Pancreas (tissue), 10 donors: ENCODE data around the gene NLRP12. TPM values are rescaled to one million over a fixed set of nuclear protein-coding genes. Genes with fewer than 3 reads are reported as not detected.
A peak's percentile ranks its signal among the peaks of the same experiment; 100 is the strongest.

Experiments
- ATAC-seq, 4 donors: fragments of 200-7000 bp; cut with Tn5 transposase; one replicate each; pipeline versions ENCODE4 v1.8.0 to v1.9.1; 2020; ENCODE audit warnings: mild to moderate bottlenecking in 4 of 4, moderate library complexity in 4 of 4
- DNase-seq, 6 donors: peaks; one replicate each; pipeline ENCODE4 v3.0.0-alpha.2; 2020
- FAIRE-seq: peaks from 2 replicates; lab custom pipeline; 2012; peaks lifted over from hg19 to GRCh38; lab: Jason Lieb, UNC
- H3K27ac ChIP-seq, 4 donors: fragments of 200-600 bp; sonication (generic); 1 replicate in 3 of 4; 2 replicates in 1 of 4; pipeline versions ENCODE4 v1.5.0 to v1.8.0; 2020
- H3K27me3 ChIP-seq, 4 donors: fragments of 200-600 bp; one replicate each; pipeline ENCODE4 v1.8.0; 2021
- H3K36me3 ChIP-seq, 3 donors: fragments of 200-600 bp; sonication (generic) in 1 of 3; one replicate each; pipeline versions ENCODE4 v1.5.0 to v1.8.0; 2020 to 2021
- H3K4me1 ChIP-seq, 3 donors: fragments of 200-600 bp; one replicate each; pipeline ENCODE4 v1.8.0; 2021
- H3K4me3 ChIP-seq, 4 donors: fragments of 200-600 bp; sonication (generic) in 2 of 4; one replicate each; pipeline versions ENCODE4 v1.5.0 to v1.8.0; 2020 to 2021
- H3K9me3 ChIP-seq, 4 donors: fragments of 200-600 bp; one replicate each; pipeline ENCODE4 v1.8.0; 2021
- CTCF ChIP-seq, 4 donors: fragments of 200-600 bp; sonication (generic) in 3 of 4; IDR thresholded peaks; one replicate each; pipeline versions ENCODE4 v1.5.0 to v1.8.0; 2021; ENCODE audit warnings: antibody characterized with exemption in 4 of 4
- WGBS, 2 donors: extraction: QIAGEN DNeasy Blood & Tissue Kit; methylation state at CpG; one replicate each; pipeline ENCODE4 v1.1.7; 2013; 5-methylcytosine and 5-hydroxymethylcytosine counted together
- intact Hi-C, 3 donors: fragments of 100-400 bp; cut with DNase I; formaldehyde crosslinking; loops; one replicate each; pipeline versions ENCODE4 v1.11.1 to v1.14.2; 2022
- polyA plus RNA-seq, 2 donors: library from polyadenylated mRNA; stranded (reverse); fragments of 200-250 nt; gene quantifications; one replicate each; pipeline ENCODE4 v1.2.3, GENCODE V29; 2013
- total RNA-seq, 6 donors: library from RNA; stranded (reverse); fragmentation: NEBNext Ultra II Directional in 4 of 6; extraction: Animal tissue kit (Norgen Biotek cat#: 25700) in 4 of 6; gene quantifications; one replicate each; pipeline versions ENCODE4 v1.2.1 to v1.2.4, GENCODE V29; 2021 to 2023
- donor health status: healthy with polysubstance abuse.
- donor health status: DM: no; HTN: no; CAD: no; lungs with moderate emphysema.
- donor health status: DM: no; HTN: no; CAD: no.
- donor health status: control.
- donor health status: control.
- donor health status: Bipolar disorder and iron deficiency.
- donor health status: DM: yes; HTN: yes; CAD: no.
- donor health status: DM: no; HTN: no; CAD: no.
- donor health status: DM: no; HTN: no; CAD: no.
- donor health status: DM: yes; HTN: yes; CAD: no.

NLRP12 gene
- total and polyA plus RNA-seq, 8 donors, result 0.02 to 0.81 (median 0.19) TPM; not detected in 1

- Histone ChIP-seq H3K9me3 (no peaks in the 10 kb centered on the region), H3K36me3 (peaks cover 0 to 8% (median 5%) of the 10 kb centered on the region in 3 donors), H3K27me3 (no peaks in the 10 kb centered on the region), H3K4me1 (peaks cover 0 to 6% (median 0%) of the 10 kb centered on the region in 3 donors), H3K27ac (peak overlapping the region; percentile 80 to 87 (median 84)), H3K4me3 (peak overlapping the region; percentile 52 to 86 (median 76))
- 0 to 1% methylated on average over 58 to 75 of the region's 75 CpGs for WGBS, 2 donors
- peak in 2 of 4 donors; percentile 35 to 43 for TF ChIP-seq CTCF (IDR thresholded peaks at IDR 0.05)
- DNase-seq, result peak; percentile 84 to 97 (median 90)
- FAIRE-seq, result no peak
- peak; percentile 66 to 76 (median 67) for ATAC-seq
- intact Hi-C loops, result no loop called here
Measured at GRCh38 chr19:53868892-53869804, 45.0 kb upstream of the NLRP12 start.

GRCh38 chr19:53868091-53868891 lies 44.2 kb upstream of the NLRP12 start:
- Histone ChIP-seq H3K4me1 (peaks cover 0 to 6% (median 0%) of the 10 kb centered on the region in 3 donors), H3K27ac (peak overlapping the region; percentile 80 to 87 (median 84)), H3K27me3 (no peaks in the 10 kb centered on the region), H3K9me3 (no peaks in the 10 kb centered on the region), H3K4me3 (peak overlapping the region; percentile 52 to 86 (median 76)), H3K36me3 (no peaks in the 10 kb centered on the region)
- FAIRE-seq (no peak), ATAC-seq (peak; percentile 15 to 29 (median 24)), DNase-seq (peak; percentile 48 to 86 (median 64))
- intact Hi-C loops, result no loop called here
- 0 to 1% methylated on average over 23 to 33 of the region's 37 CpGs for WGBS, 2 donors
- no peak for TF ChIP-seq CTCF (IDR thresholded peaks at IDR 0.05)

GRCh38 chr19:53867225-53868090 lies 43.3 kb upstream of the NLRP12 start, which contains the start of gene MYADM:
MYADM (plus strand) TSS chr19:53867883; CDS start chr19:53873530, 5,647 bp downstream.
- Histone ChIP-seq H3K36me3 (no peaks in the 10 kb centered on the region), H3K4me3 (peak within 1 kb of the TSS; percentile 52 to 86 (median 76)), H3K9me3 (no peaks in the 10 kb centered on the region), H3K4me1 (peaks cover 0 to 6% (median 0%) of the 10 kb centered on the region in 3 donors), H3K27me3 (no peaks in the 10 kb centered on the region), H3K27ac (peak within 1 kb of the TSS; percentile 82 to 87 (median 84))
- ATAC-seq, result peak; percentile 80 to 90 (median 83)
- WGBS, 2 donors, result 4 to 7% methylated on average over 28 to 37 of the region's 37 CpGs
- TF ChIP-seq CTCF (IDR thresholded peaks at IDR 0.05), result no peak
- no peak for FAIRE-seq
- intact Hi-C loops, result no loop called here
- DNase-seq, result peak; percentile 96 to 99 (median 99)

- no peak for FAIRE-seq
- Histone ChIP-seq H3K27ac (peak overlapping the region; percentile 80 to 87 (median 84)), H3K9me3 (no peaks in the 10 kb centered on the region), H3K27me3 (no peaks in the 10 kb centered on the region), H3K36me3 (no peaks in the 10 kb centered on the region), H3K4me3 (peak overlapping the region in 2 of 4 donors; percentile 85 to 86), H3K4me1 (peaks cover 0 to 6% (median 0%) of the 10 kb centered on the region in 3 donors)
- WGBS, 2 donors, result 51 to 60% methylated on average over 14 of the region's 14 CpGs
- no peak for ATAC-seq
- intact Hi-C loops, result no loop called here
- TF ChIP-seq CTCF (IDR thresholded peaks at IDR 0.05), result no peak
- DNase-seq, result peak in 3 of 6 donors; percentile 38 to 54 (median 45)
Measured at GRCh38 chr19:53866865-53867224, 42.7 kb upstream of the NLRP12 start.
